ENCODE results near the gene TDRD7.

DNA sequence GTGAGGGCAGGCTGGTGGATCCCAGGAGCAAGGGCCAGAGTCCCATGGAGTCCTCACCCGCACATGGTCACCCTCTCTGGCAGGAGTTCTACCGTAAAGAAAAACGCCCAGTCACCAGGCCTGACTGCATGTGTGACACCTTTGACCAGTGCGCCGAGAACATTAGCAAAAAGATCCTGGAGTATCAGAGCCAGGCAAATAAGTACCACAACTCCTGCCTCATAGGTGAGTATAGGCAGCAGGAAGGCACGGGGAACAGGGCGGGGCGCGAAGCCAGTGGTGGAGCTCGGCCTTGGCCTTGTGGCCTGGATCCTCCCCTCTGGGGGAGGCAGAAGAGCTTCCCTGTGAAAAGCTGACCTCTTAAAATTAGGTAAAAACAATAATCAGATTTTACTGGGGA is 45.4 kb upstream of the TDRD7 start:
- TF ChIP-seq CTCF (IDR thresholded peaks at IDR 0.05) (no peak), ZFX (IDR thresholded peaks at IDR 0.05; ENCODE audit: borderline replicate concordance) (no peak)

All from 22Rv1 (cell line).